NT2/D1 (cell line): ENCODE data around the gene LTBP1.

Experiments used
- DNase-seq: peaks from one replicate; pipeline ENCODE4 v3.0.0-alpha.2; 2011; ENCODE audit warnings: low read depth, low spot score
- H3K27me3 ChIP-seq: 2 replicates; pipeline ENCODE4 v1.6.0; 2011; ENCODE audit warnings: mild to moderate bottlenecking; ENCODE audit not compliant: insufficient read length, insufficient read depth
- H3K36me3 ChIP-seq: 2 replicates; pipeline ENCODE4 v1.6.1; 2011; ENCODE audit warnings: mild to moderate bottlenecking, low read length, mixed read lengths; ENCODE audit not compliant: insufficient read depth, insufficient read length
- H3K4me1 ChIP-seq: 2 replicates; pipeline ENCODE4 v1.5.1; 2011; ENCODE audit not compliant: insufficient read depth, insufficient read length
- H3K4me3 ChIP-seq: 2 replicates; pipeline ENCODE4 v1.5.1; 2011; ENCODE audit warnings: low read depth; ENCODE audit not compliant: insufficient read length
- H3K9ac ChIP-seq: 2 replicates; pipeline ENCODE4 v1.6.0; 2011; ENCODE audit warnings: low read depth; ENCODE audit not compliant: insufficient read length
- H3K9me3 ChIP-seq: 2 replicates; pipeline ENCODE4 v1.5.1; 2011; ENCODE audit warnings: mild to moderate bottlenecking, low read length; ENCODE audit not compliant: insufficient read depth
- SUZ12 ChIP-seq: IDR thresholded peaks from 2 replicates; pipeline ENCODE4 v1.6.1; 2011; ENCODE audit not compliant: insufficient read length, insufficient read depth; ENCODE audit errors: extremely low read depth
- YY1 ChIP-seq: IDR thresholded peaks from 2 replicates; pipeline ENCODE4 v1.6.1; 2011; ENCODE audit not compliant: insufficient read length, insufficient read depth
- ZNF274 ChIP-seq: IDR thresholded peaks from 2 replicates; pipeline ENCODE4 v1.6.1; 2011; ENCODE audit warnings: mild to moderate bottlenecking, low read depth, low read length

The LTBP1 gene

DNA sequence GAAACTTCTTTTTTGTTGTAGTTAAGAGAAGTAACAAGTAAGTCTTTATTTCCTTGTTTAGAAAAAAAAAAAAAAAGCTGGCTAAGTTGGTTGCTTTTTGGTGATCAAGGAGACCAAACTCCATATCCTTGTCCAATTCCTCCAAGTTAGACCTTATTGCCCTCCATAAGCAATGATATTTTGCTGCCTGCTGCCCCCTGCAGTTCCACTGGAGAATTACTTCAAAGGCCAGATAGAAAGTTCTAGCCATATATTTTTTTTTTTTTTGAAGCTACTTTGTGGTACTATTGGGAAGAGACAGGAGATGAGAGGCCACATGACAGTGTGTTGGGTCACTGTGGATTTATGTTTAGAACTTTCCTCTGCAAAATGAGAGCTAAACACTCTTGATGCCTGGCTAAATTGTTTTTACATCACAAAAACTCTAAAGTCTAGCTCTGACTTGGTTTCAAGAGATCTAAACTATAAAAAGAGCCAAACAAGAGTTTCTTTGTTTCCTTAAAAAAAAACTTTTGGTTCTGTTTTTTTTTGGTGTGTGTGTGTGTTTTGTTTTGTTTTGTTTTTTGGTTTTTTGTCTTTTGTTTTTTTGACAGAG lies 449.0 kb downstream of the LTBP1 start:
- Histone ChIP-seq H3K4me3 (no peak overlapping the region), H3K9ac (no peak overlapping the region), H3K9me3 (no peaks in the 10 kb centered on the region), H3K36me3 (no peaks in the 10 kb centered on the region), H3K27me3 (no peaks in the 10 kb centered on the region), H3K4me1 (no peaks in the 10 kb centered on the region)
- no peak for TF ChIP-seq ZNF274
- no peak for TF ChIP-seq YY1
- TF ChIP-seq SUZ12 = no peak
- no peak for DNase-seq

DNA sequence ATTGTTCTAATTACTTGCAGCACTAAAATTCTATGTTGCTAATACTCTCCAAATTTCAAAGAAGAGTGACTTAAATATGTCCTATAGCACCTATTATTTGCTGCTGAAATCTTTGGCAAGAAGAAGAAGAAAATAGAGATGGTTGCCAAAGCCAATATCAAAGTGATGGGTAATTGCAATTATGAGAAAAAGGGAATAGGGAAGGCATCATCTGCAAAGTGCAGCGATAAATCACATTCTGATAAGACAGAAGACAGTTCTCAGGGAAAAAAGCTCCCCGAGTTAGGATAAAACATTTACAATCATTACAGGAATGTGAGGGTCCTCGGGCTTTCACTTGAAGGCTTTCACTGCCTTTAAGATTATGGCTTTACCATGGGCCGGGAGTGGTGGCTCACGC lies 457.6 kb downstream of the LTBP1 start:
- Histone ChIP-seq H3K27me3 (no peaks in the 10 kb centered on the region), H3K4me1 (no peaks in the 10 kb centered on the region), H3K4me3 (no peak overlapping the region), H3K36me3 (no peaks in the 10 kb centered on the region), H3K9ac (no peak overlapping the region), H3K9me3 (peaks cover 9% of the 10 kb centered on the region)
- no peak for DNase-seq
- TF ChIP-seq ZNF274 (no peak), SUZ12 (no peak), YY1 (no peak)

GRCh38 chr2:33406622-33407021 lies 459.9 kb downstream of the LTBP1 start:
- no peaks in the 10 kb centered on the region for H3K4me1 ChIP-seq
- no peak overlapping the region for H3K4me3 ChIP-seq
- H3K27me3 ChIP-seq = no peaks in the 10 kb centered on the region
- H3K36me3 ChIP-seq = no peaks in the 10 kb centered on the region
- TF ChIP-seq YY1 (no peak), SUZ12 (no peak), ZNF274 (no peak)
- H3K9me3 ChIP-seq = peaks cover 9% of the 10 kb centered on the region
- no peak overlapping the region for H3K9ac ChIP-seq
- no peak for DNase-seq

- no peak overlapping the region for H3K4me3 ChIP-seq
- DNase-seq = no peak
- H3K36me3 ChIP-seq = no peaks in the 10 kb centered on the region
- H3K9me3 ChIP-seq = peaks cover 9% of the 10 kb centered on the region
- no peaks in the 10 kb centered on the region for H3K27me3 ChIP-seq
- H3K9ac ChIP-seq = no peak overlapping the region
- no peaks in the 10 kb centered on the region for H3K4me1 ChIP-seq
- TF ChIP-seq YY1 = no peak
- no peak for TF ChIP-seq ZNF274
Measured at GRCh38 chr2:33408109-33408508, 461.4 kb downstream of the LTBP1 start.

DNA sequence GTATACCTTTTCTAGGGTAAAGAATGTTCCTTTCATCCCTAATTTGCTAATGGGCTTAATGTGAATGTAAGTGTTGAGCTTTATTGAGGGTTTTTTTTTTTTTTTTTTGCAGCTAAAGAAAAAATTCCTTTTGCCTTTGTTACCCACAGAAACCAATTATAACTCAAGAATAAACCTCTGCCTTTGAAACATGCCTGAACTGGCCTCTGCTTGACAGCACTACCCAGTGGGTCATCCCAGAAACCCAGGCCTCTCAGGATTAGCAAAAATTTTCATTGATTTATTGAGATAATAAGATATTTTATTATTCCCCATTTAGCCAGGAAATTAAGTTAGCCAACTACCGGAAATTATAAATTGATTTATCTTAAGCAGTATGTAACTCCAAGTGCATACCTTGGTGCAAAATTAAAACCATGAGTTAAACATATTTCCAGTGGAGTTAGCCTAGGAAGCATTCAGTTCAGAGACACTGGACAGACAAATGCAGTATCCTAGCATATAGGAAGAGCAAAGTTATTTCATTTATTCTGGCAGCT lies 462.7 kb downstream of the LTBP1 start:
- H3K27me3 ChIP-seq = no peaks in the 10 kb centered on the region
- no peaks in the 10 kb centered on the region for H3K36me3 ChIP-seq
- H3K9me3 ChIP-seq = peaks cover 9% of the 10 kb centered on the region
- H3K4me3 ChIP-seq = no peak overlapping the region
- H3K4me1 ChIP-seq = no peaks in the 10 kb centered on the region
- DNase-seq = no peak
- H3K9ac ChIP-seq = no peak overlapping the region
- TF ChIP-seq YY1 (no peak), SUZ12 (no peak), ZNF274 (no peak)

- no peak for DNase-seq
- Histone ChIP-seq H3K27me3 (no peaks in the 10 kb centered on the region), H3K36me3 (no peaks in the 10 kb centered on the region), H3K4me1 (no peaks in the 10 kb centered on the region), H3K9ac (no peak overlapping the region), H3K4me3 (no peak overlapping the region), H3K9me3 (peaks cover 9% of the 10 kb centered on the region)
- TF ChIP-seq SUZ12 = no peak
- TF ChIP-seq YY1 = no peak
- no peak for TF ChIP-seq ZNF274
Measured at GRCh38 chr2:33411765-33412164, 465.0 kb downstream of the LTBP1 start.

DNA sequence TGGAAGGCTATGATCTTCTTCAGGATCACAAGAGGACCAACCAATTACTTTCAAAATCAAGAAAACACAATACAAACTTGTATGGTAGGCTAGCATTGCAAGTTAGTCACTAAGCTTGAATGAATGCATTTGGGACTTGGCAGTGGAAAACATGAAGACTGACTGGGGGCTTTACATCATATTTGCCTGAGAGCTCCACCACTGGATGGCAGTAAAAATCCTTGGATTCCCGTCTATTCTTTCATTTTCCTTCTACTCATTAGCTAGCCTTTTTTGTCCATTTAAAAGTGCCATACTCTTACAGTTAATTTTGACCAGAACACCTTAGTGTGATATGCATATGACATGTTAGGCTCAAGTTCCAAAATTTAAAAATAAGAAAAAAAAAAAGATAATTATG lies 466.2 kb downstream of the LTBP1 start:
- no peak overlapping the region for H3K9ac ChIP-seq
- no peak for DNase-seq
- TF ChIP-seq ZNF274 = no peak
- TF ChIP-seq SUZ12 = no peak
- TF ChIP-seq YY1 = no peak
- no peak overlapping the region for H3K4me3 ChIP-seq
- H3K27me3 ChIP-seq = no peaks in the 10 kb centered on the region
- no peaks in the 10 kb centered on the region for H3K36me3 ChIP-seq
- peaks cover 7% of the 10 kb centered on the region for H3K9me3 ChIP-seq
- no peaks in the 10 kb centered on the region for H3K4me1 ChIP-seq
